HG03039 (cell line): ENCODE results near the gene SINHCAF.

Experiments
- ATAC-seq: cut with Tn5 transposase; IDR thresholded peaks from one replicate; pipeline ENCODE4 v1.9.1; 2021; ENCODE audit warnings: mild to moderate bottlenecking, moderate library complexity; ENCODE audit not compliant: unreplicated experiment

SINHCAF gene

GRCh38 chr12:31234955-31235867 lies 90.7 kb downstream of the SINHCAF start:
- no peak for ATAC-seq

- no peak for ATAC-seq
Observed at GRCh38 chr12:31234053-31234840, 91.7 kb downstream of the SINHCAF start.

DNA sequence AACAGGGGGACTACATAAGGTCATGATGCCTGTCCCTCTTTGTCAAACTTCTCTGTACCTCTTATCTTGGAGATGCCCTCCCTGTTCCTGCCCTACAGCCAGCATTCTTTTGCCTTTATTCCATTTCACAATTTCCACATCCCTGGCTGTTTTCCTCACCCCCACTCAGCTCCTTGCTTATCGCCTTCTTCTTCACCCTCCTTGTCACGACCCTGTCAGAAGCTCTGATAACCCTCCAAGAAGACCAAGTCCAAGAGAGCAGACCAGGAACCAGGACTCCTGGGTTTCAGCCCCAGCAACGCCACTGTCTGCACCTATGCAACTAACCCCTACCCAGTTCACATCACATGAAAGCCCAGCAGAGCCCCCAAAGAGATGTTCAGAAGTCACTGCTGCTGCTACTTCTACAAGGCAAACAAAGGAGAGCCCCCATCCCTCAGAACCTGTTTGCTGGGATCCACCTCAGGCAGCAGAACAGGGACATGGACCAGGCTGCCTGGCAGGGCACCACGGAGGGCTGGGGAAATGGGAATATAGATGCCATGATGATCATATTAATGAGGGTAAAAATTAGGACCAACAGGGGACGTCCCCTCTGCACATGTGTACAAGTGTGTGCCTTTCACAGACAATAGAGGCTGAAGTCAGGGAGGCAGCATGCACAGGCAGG lies 92.8 kb downstream of the SINHCAF start:
- ATAC-seq: no peak

GRCh38 chr12:31232361-31232965 lies 93.5 kb downstream of the SINHCAF start:
- no peak for ATAC-seq

GRCh38 chr12:31231611-31232360 lies 94.2 kb downstream of the SINHCAF start:
- no peak for ATAC-seq
